ENCODE measurements around the gene RNF20.
A peak's percentile ranks its signal among the peaks of the same experiment; 100 is the strongest.
"Not testable (repeated sequence)": the region's sequence is repeated elsewhere in the genome, so short reads cannot be mapped to it uniquely, and the experiment has no call there.

The RNF20 gene

GRCh38 chr9:101533334-101534204 is at the start of gene RNF20:
Gene RNF20 (plus strand): TSS chr9:101533853. CDS start chr9:101535424, 1,571 bp downstream.
- DNase-seq = peak; percentile 100

GRCh38 chr9:101484046-101484445 is 49.6 kb upstream of the RNF20 start:
- no peak for DNase-seq

GRCh38 chr9:101485924-101486692 is 47.5 kb upstream of the RNF20 start:
- DNase-seq = peak; percentile 56 to 71

GRCh38 chr9:101486693-101487442 is 46.8 kb upstream of the RNF20 start:
- peak; percentile 85 to 90 for DNase-seq

- no peak for DNase-seq
Measured at GRCh38 chr9:101487443-101487840, 46.2 kb upstream of the RNF20 start.

- no peak for DNase-seq
Measured at GRCh38 chr9:101495810-101496209, 37.8 kb upstream of the RNF20 start.

GRCh38 chr9:101498323-101498722 is 35.3 kb upstream of the RNF20 start:
- no peak for DNase-seq

- no peak for DNase-seq
Measured at GRCh38 chr9:101504188-101504587, 29.5 kb upstream of the RNF20 start.

GRCh38 chr9:101508211-101508610 is 25.4 kb upstream of the RNF20 start:
- DNase-seq = no peak

- DNase-seq = no peak
Measured at GRCh38 chr9:101509572-101509971, 24.1 kb upstream of the RNF20 start.

GRCh38 chr9:101510459-101510858 is 23.2 kb upstream of the RNF20 start:
- DNase-seq = no peak

- DNase-seq = no peak
Measured at GRCh38 chr9:101511009-101511408, 22.6 kb upstream of the RNF20 start.

GRCh38 chr9:101512116-101512515 is 21.5 kb upstream of the RNF20 start:
- DNase-seq = no peak

- DNase-seq = no peak
Measured at GRCh38 chr9:101513351-101513750, 20.3 kb upstream of the RNF20 start.

GRCh38 chr9:101514071-101514470 is 19.6 kb upstream of the RNF20 start:
- DNase-seq = no peak

- no peak for DNase-seq
Measured at GRCh38 chr9:101516655-101517054, 17.0 kb upstream of the RNF20 start.

GRCh38 chr9:101518489-101518888 is 15.2 kb upstream of the RNF20 start:
- not testable (repeated sequence) for DNase-seq

- DNase-seq = no peak
Measured at GRCh38 chr9:101524371-101524770, 9.3 kb upstream of the RNF20 start.

GRCh38 chr9:101527066-101527465 is 6.6 kb upstream of the RNF20 start:
- no peak for DNase-seq

- DNase-seq = no peak
Measured at GRCh38 chr9:101528015-101528414, 5.6 kb upstream of the RNF20 start.

- DNase-seq = peak; percentile 61 to 83
Measured at GRCh38 chr9:101530076-101530711, 3.5 kb upstream of the RNF20 start.

- no peak for DNase-seq
Measured at GRCh38 chr9:101536351-101536750, 2.7 kb downstream of the RNF20 start.

- no peak for DNase-seq
Measured at GRCh38 chr9:101536938-101537337, 3.3 kb downstream of the RNF20 start.
